K562 (cell line): ENCODE data around the gene NRCAM. TPM values are rescaled to one million over a fixed set of nuclear protein-coding genes. Genes with fewer than 3 reads are reported as not detected.

Source experiments
- CREB5 ChIP-seq: fragments of 250-450 bp; sonication (Bioruptor Pico); IDR thresholded peaks from 2 replicates; pipeline ENCODE4 v1.5.0; 2020; ENCODE audit warnings: mild to moderate bottlenecking
- ELF4 ChIP-seq: fragments of 450-650 bp; formaldehyde crosslinking; IDR thresholded peaks from 2 replicates; pipeline ENCODE4 v1.4.0; 2022; ENCODE audit warnings: missing genetic modification characterization
- GTF2F1 ChIP-seq: IDR thresholded peaks from 2 replicates; pipeline ENCODE4 v1.6.1; 2011; ENCODE audit warnings: low read depth, low read length, improper control_type of control experiment
- KDM2B ChIP-seq: fragments of 250-450 bp; sonication (Bioruptor Pico); IDR thresholded peaks from 2 replicates; pipeline ENCODE4 v1.8.0; 2021; ENCODE audit warnings: mild to moderate bottlenecking, moderate library complexity
- MCM3 ChIP-seq: fragments of 450-650 bp; IDR thresholded peaks from 2 replicates; pipeline ENCODE4 v1.6.1; 2016
- MEF2A ChIP-seq: IDR thresholded peaks from 2 replicates; pipeline ENCODE4 v1.6.1; 2011; ENCODE audit warnings: low read depth, mild to moderate bottlenecking, low read length, moderate library complexity; ENCODE audit not compliant: control insufficient read depth
- POU5F1 ChIP-seq: fragments of 150-350 bp; IDR thresholded peaks from 2 replicates; pipeline ENCODE4 v1.6.1; 2014; ENCODE audit warnings: borderline replicate concordance, low read length, low read depth, mild to moderate bottlenecking; ENCODE audit not compliant: partially characterized antibody
- THAP12 ChIP-seq: fragments of 250-450 bp; sonication (Bioruptor Pico); IDR thresholded peaks from 2 replicates; pipeline ENCODE4 v1.9.0; 2021; ENCODE audit warnings: mild to moderate bottlenecking, inconsistent platforms
- ZNF444 ChIP-seq: fragments of 250-450 bp; sonication (Bioruptor Pico); IDR thresholded peaks from 2 replicates; pipeline ENCODE4 v1.4.0; 2020; ENCODE audit warnings: mild to moderate bottlenecking, moderate library complexity
- polyA plus RNA-seq, 8 experiments: library from polyadenylated mRNA; depleted of rRNA in 4 of 8; stranded (reverse) in 5 of 8; unstranded in 3 of 8; fragments of >200 nt; fragmentation: Nextera tagmentation in 2 of 8; fragmentation: Illumina TruSeq in 1 of 8; extraction: Ambion mirVana in 2 of 8; extraction: Trizol in 1 of 8; gene quantifications; 2 replicates each; pipeline versions ENCODE4 v1.2.1 to v1.2.3, GENCODE V29; 2011 to 2014; ENCODE audit warnings: inconsistent platforms in 1 of 8, missing spikeins in 1 of 8
- total RNA-seq, 7 experiments: library from RNA; depleted of rRNA in 6 of 7; stranded (reverse); fragments of >200 nt in 6 of 7; fragmentation: Illumina TruSeq in 2 of 7; extraction: Trizol in 2 of 7; gene quantifications; 2 replicates each; pipeline versions ENCODE4 v1.2.1 to v1.2.3, GENCODE V29; 2011 to 2021; ENCODE audit warnings: low replicate concordance in 1 of 7
- TF ChIP-seq, protein P1 (sequence below), 2 experiments: fragments of 450-650 bp in 1 of 2; sonication (generic) in 1 of 2; formaldehyde crosslinking in 1 of 2; IDR thresholded peaks; 2 replicates each; pipeline versions ENCODE4 v1.7.1 to v1.9.0; 2016 to 2022; ENCODE audit warnings: inconsistent platforms in 1 of 2, mild to moderate bottlenecking in 1 of 2, missing genetic modification reagents in 1 of 2
- TF ChIP-seq, protein P2 (sequence below): sonication (generic); formaldehyde crosslinking; IDR thresholded peaks from 2 replicates; pipeline ENCODE4 v1.8.1; 2023; ENCODE audit warnings: mild to moderate bottlenecking, missing genetic modification reagents

The NRCAM gene
- total and polyA plus RNA-seq, 9 of the 15 experiments (the other 6 are each of a cell fraction or from before 2014, with no cell fraction given), result 0.03 to 0.54 (median 0.12) TPM; not detected in 1

- no peak for TF ChIP-seq GTF2F1
- TF ChIP-seq KDM2B, result no peak
- TF ChIP-seq MEF2A, result no peak
- TF ChIP-seq MCM3, result no peak
- TF ChIP-seq CREB5 (CRISPR knock-in tag), result no peak
- TF ChIP-seq THAP12 (CRISPR knock-in tag), result no peak
- TF ChIP-seq ELF4 (CRISPR knock-in tag), result no peak
- no peak for TF ChIP-seq POU5F1
- TF ChIP-seq, protein P1, sequence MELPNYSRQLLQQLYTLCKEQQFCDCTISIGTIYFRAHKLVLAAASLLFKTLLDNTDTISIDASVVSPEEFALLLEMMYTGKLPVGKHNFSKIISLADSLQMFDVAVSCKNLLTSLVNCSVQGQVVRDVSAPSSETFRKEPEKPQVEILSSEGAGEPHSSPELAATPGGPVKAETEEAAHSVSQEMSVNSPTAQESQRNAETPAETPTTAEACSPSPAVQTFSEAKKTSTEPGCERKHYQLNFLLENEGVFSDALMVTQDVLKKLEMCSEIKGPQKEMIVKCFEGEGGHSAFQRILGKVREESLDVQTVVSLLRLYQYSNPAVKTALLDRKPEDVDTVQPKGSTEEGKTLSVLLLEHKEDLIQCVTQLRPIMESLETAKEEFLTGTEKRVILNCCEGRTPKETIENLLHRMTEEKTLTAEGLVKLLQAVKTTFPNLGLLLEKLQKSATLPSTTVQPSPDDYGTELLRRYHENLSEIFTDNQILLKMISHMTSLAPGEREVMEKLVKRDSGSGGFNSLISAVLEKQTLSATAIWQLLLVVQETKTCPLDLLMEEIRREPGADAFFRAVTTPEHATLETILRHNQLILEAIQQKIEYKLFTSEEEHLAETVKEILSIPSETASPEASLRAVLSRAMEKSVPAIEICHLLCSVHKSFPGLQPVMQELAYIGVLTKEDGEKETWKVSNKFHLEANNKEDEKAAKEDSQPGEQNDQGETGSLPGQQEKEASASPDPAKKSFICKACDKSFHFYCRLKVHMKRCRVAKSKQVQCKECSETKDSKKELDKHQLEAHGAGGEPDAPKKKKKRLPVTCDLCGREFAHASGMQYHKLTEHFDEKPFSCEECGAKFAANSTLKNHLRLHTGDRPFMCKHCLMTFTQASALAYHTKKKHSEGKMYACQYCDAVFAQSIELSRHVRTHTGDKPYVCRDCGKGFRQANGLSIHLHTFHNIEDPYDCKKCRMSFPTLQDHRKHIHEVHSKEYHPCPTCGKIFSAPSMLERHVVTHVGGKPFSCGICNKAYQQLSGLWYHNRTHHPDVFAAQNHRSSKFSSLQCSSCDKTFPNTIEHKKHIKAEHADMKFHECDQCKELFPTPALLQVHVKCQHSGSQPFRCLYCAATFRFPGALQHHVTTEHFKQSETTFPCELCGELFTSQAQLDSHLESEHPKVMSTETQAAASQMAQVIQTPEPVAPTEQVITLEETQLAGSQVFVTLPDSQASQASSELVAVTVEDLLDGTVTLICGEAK (IDR thresholded peaks at IDR 0.05), result no peak
- TF ChIP-seq, protein P1 (CRISPR knock-in tag; IDR thresholded peaks at IDR 0.05), result no peak
- TF ChIP-seq, protein P2, sequence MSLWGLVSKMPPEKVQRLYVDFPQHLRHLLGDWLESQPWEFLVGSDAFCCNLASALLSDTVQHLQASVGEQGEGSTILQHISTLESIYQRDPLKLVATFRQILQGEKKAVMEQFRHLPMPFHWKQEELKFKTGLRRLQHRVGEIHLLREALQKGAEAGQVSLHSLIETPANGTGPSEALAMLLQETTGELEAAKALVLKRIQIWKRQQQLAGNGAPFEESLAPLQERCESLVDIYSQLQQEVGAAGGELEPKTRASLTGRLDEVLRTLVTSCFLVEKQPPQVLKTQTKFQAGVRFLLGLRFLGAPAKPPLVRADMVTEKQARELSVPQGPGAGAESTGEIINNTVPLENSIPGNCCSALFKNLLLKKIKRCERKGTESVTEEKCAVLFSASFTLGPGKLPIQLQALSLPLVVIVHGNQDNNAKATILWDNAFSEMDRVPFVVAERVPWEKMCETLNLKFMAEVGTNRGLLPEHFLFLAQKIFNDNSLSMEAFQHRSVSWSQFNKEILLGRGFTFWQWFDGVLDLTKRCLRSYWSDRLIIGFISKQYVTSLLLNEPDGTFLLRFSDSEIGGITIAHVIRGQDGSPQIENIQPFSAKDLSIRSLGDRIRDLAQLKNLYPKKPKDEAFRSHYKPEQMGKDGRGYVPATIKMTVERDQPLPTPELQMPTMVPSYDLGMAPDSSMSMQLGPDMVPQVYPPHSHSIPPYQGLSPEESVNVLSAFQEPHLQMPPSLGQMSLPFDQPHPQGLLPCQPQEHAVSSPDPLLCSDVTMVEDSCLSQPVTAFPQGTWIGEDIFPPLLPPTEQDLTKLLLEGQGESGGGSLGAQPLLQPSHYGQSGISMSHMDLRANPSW (CRISPR knock-in tag), result peak; percentile 39; the same call in 1 of the 2 replicates
- no peak for TF ChIP-seq ZNF444 (CRISPR knock-in tag)
These were observed 310.0 kb downstream of the NRCAM start (continued) for GRCh38 chr7:108146070-108146842.
